Naive B cell (primary cell): ENCODE measurements around the gene CDC14B. TPM values are rescaled to one million over a fixed set of nuclear protein-coding genes. Genes with fewer than 3 reads are reported as not detected.

Experiments used
- ATAC-seq, 2 donors: fragments of 150-1000 bp; cut with Tn5 transposase; 2 replicates each; pipeline ENCODE4 v1.10.0; 2021; ENCODE audit warnings: low read depth in 2 of 2, mild to moderate bottlenecking in 2 of 2, moderate library complexity in 2 of 2
- DNase-seq: peaks from one replicate; pipeline ENCODE4 v3.0.0; 2022
- H3K27ac Mint-ChIP-seq, 6 donors: one replicate each; pipeline ENCODE4 v1.8.0; 2020 to 2022; ENCODE audit warnings: mild to moderate bottlenecking in 6 of 6, mixed read lengths in 6 of 6, moderate library complexity in 5 of 6, inconsistent platforms in 2 of 6
- H3K27me3 Mint-ChIP-seq, 3 donors: one replicate each; pipeline ENCODE4 v1.8.0; 2021 to 2022; ENCODE audit warnings: mixed read lengths in 3 of 3, mild to moderate bottlenecking in 1 of 3
- H3K36me3 Mint-ChIP-seq, 2 donors: one replicate each; pipeline ENCODE4 v1.8.0; 2020 to 2022; ENCODE audit warnings: mixed read lengths in 2 of 2, inconsistent platforms in 1 of 2, mild to moderate bottlenecking in 1 of 2
- H3K4me1 Mint-ChIP-seq, 3 donors: one replicate each; pipeline ENCODE4 v1.8.0; 2020 to 2022; ENCODE audit warnings: mixed read lengths in 3 of 3, inconsistent platforms in 1 of 3, mild to moderate bottlenecking in 1 of 3, moderate library complexity in 1 of 3
- H3K4me3 Mint-ChIP-seq, 8 donors: one replicate each; pipeline ENCODE4 v1.8.0; 2020 to 2022; ENCODE audit warnings: mild to moderate bottlenecking in 8 of 8, mixed read lengths in 8 of 8, moderate library complexity in 8 of 8, inconsistent platforms in 2 of 8
- H3K9me3 Mint-ChIP-seq, 7 donors: one replicate each; pipeline ENCODE4 v1.8.0; 2020 to 2022; ENCODE audit warnings: mixed read lengths in 7 of 7, mild to moderate bottlenecking in 5 of 7, inconsistent platforms in 2 of 7, moderate library complexity in 1 of 7
- polyA plus RNA-seq, 6 donors: library from polyadenylated mRNA; unstranded; fragments of 300-500 nt; fragmentation: Illumina TruSeq; gene quantifications; one replicate each; pipeline ENCODE4 v1.2.3, GENCODE V29; 2021; ENCODE audit warnings: low read depth in 6 of 6

CDC14B gene
- polyA plus RNA-seq, 6 donors from 2014 or later: 2.9 to 7.9 (median 5.2) TPM

- Mint-ChIP-seq H3K27ac (no peak overlapping the region), H3K27me3 (no peaks in the 10 kb centered on the region), H3K36me3 (peaks cover 8 to 16% of the 10 kb centered on the region in 2 donors), H3K9me3 (no peaks in the 10 kb centered on the region), H3K4me3 (no peak overlapping the region), H3K4me1 (no peaks in the 10 kb centered on the region)
- DNase-seq (no peak), ATAC-seq (no peak)
Observed at GRCh38 chr9:96460470-96460869, 159.2 kb downstream of the CDC14B start.

GRCh38 chr9:96459268-96460007, 160.2 kb downstream of the CDC14B start:
- Mint-ChIP-seq H3K27ac (peak overlapping the region in 1 of 6 donors; percentile 79), H3K27me3 (no peaks in the 10 kb centered on the region), H3K36me3 (peaks cover 8 to 16% of the 10 kb centered on the region in 2 donors), H3K9me3 (no peaks in the 10 kb centered on the region), H3K4me3 (no peak overlapping the region), H3K4me1 (no peaks in the 10 kb centered on the region)
- DNase-seq: no peak
- ATAC-seq: no peak

- peaks cover 0 to 5% (median 0%) of the 10 kb centered on the region in 3 donors for H3K4me1 Mint-ChIP-seq
- peaks cover 8 to 16% of the 10 kb centered on the region in 2 donors for H3K36me3 Mint-ChIP-seq
- H3K4me3 Mint-ChIP-seq: peak overlapping the region in 1 of 8 donors; percentile 12
- H3K27me3 Mint-ChIP-seq: peaks cover 0 to 5% (median 0%) of the 10 kb centered on the region in 3 donors
- DNase-seq (no peak), ATAC-seq (no peak)
- peak overlapping the region in 1 of 6 donors; percentile 18 for H3K27ac Mint-ChIP-seq
- no peaks in the 10 kb centered on the region for H3K9me3 Mint-ChIP-seq
Observed at GRCh38 chr9:96458226-96458625, 161.4 kb downstream of the CDC14B start.

- peaks cover 0 to 5% (median 0%) of the 10 kb centered on the region in 3 donors for H3K27me3 Mint-ChIP-seq
- no peak for ATAC-seq
- H3K36me3 Mint-ChIP-seq: peaks cover 8 to 16% of the 10 kb centered on the region in 2 donors
- no peak for DNase-seq
- no peaks in the 10 kb centered on the region for H3K9me3 Mint-ChIP-seq
- peak overlapping the region in 1 of 6 donors; percentile 41 for H3K27ac Mint-ChIP-seq
- H3K4me1 Mint-ChIP-seq: peaks cover 0 to 5% (median 0%) of the 10 kb centered on the region in 3 donors
- H3K4me3 Mint-ChIP-seq: peak overlapping the region in 1 of 8 donors; percentile 12
Observed at GRCh38 chr9:96457266-96457665, 162.4 kb downstream of the CDC14B start.

- no peak for ATAC-seq
- peaks cover 11 to 16% (median 15%) of the 10 kb centered on the region in 3 donors for H3K4me1 Mint-ChIP-seq
- peaks cover 0 to 4% of the 10 kb centered on the region in 2 donors for H3K36me3 Mint-ChIP-seq
- peak overlapping the region in 1 of 8 donors; percentile 60 for H3K4me3 Mint-ChIP-seq
- peaks cover 4 to 12% (median 9%) of the 10 kb centered on the region in 3 donors for H3K27me3 Mint-ChIP-seq
- DNase-seq: no peak
- H3K9me3 Mint-ChIP-seq: no peaks in the 10 kb centered on the region
- no peak overlapping the region for H3K27ac Mint-ChIP-seq
Observed at GRCh38 chr9:96453625-96454024, 166.0 kb downstream of the CDC14B start.

GRCh38 chr9:96450613-96451528, 168.8 kb downstream of the CDC14B start:
- Mint-ChIP-seq H3K9me3 (no peaks in the 10 kb centered on the region), H3K27me3 (peaks cover 7 to 12% (median 9%) of the 10 kb centered on the region in 3 donors), H3K27ac (peak overlapping the region; percentile 69 to 95 (median 81)), H3K4me3 (peak overlapping the region; percentile 86 to 95 (median 91)), H3K4me1 (peaks cover 11 to 16% (median 15%) of the 10 kb centered on the region in 3 donors), H3K36me3 (no peaks in the 10 kb centered on the region)
- ATAC-seq: peak in 1 of 2 donors; percentile 13
- peak; percentile 18 for DNase-seq

Other genes starting within 250 kb of the CDC14B start
- gene SLC35D2, start 236.1 kb downstream of the CDC14B start, polyA plus RNA-seq: 1 to 10 TPM; 1.8 to 5.5 (median 2.9) TPM
- 1 to 10 TPM in 2 of 6 donors, under 1 TPM in 3, not detected in 1; 0.38 to 1.2 (median 0.95) TPM for gene ZNF367, start 201.5 kb downstream of the CDC14B start, polyA plus RNA-seq
- gene HABP4, start 169.7 kb downstream of the CDC14B start, polyA plus RNA-seq: 1 to 10 TPM; 3.3 to 8.3 (median 5.6) TPM
- gene PRXL2C, start 35.5 kb upstream of the CDC14B start, polyA plus RNA-seq: 10 to 100 TPM in 3 of 6 donors, 1 to 10 TPM in 3; 8.9 to 14.5 (median 10.6) TPM
- gene ZNF510, start 158.2 kb upstream of the CDC14B start, polyA plus RNA-seq: 1 to 10 TPM; 3.6 to 9.1 (median 5.9) TPM
- 1 to 10 TPM in 5 of 6 donors, under 1 TPM in 1; 0.26 to 5.1 (median 2.8) TPM for gene ZNF782, start 234.7 kb upstream of the CDC14B start, polyA plus RNA-seq